Measurements from ENCODE around the gene SNRPD3. TPM values are rescaled to one million over a fixed set of nuclear protein-coding genes. Genes with fewer than 3 reads are reported as not detected.
A peak's percentile ranks its signal among the peaks of the same experiment; 100 is the strongest.

SNRPD3 gene
- total RNA-seq, 1 donor from 2014 or later, result 96.5 TPM

GRCh38 chr22:24559471-24559870 is 3.7 kb downstream of the SNRPD3 start:
- intact Hi-C loops (cut with micrococcal nuclease), result loop anchor here (5.0 kb wide), 1 partner anchor 547 kb away; the partner anchor contains the start of gene CABIN1
- TF ChIP-seq, protein P1, sequence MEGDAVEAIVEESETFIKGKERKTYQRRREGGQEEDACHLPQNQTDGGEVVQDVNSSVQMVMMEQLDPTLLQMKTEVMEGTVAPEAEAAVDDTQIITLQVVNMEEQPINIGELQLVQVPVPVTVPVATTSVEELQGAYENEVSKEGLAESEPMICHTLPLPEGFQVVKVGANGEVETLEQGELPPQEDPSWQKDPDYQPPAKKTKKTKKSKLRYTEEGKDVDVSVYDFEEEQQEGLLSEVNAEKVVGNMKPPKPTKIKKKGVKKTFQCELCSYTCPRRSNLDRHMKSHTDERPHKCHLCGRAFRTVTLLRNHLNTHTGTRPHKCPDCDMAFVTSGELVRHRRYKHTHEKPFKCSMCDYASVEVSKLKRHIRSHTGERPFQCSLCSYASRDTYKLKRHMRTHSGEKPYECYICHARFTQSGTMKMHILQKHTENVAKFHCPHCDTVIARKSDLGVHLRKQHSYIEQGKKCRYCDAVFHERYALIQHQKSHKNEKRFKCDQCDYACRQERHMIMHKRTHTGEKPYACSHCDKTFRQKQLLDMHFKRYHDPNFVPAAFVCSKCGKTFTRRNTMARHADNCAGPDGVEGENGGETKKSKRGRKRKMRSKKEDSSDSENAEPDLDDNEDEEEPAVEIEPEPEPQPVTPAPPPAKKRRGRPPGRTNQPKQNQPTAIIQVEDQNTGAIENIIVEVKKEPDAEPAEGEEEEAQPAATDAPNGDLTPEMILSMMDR (IDR thresholded peaks at IDR 0.05), result no peak
- Mint-ChIP-seq H3K4me3 (no peak overlapping the region), H3K27ac (peak overlapping the region; percentile 9), H3K9me3 (no peaks in the 10 kb centered on the region), H3K27me3 (no peaks in the 10 kb centered on the region), H3K4me1 (peaks cover 63% of the 10 kb centered on the region), H3K36me3 (ENCODE audit: low read depth) (peaks cover 68% of the 10 kb centered on the region)
- CTCF ChIA-PET, result no interaction called here
- no peak for DNase-seq
- POLR2A ChIA-PET, result interaction anchor here (0.6 kb wide), 1 partner anchor 38 kb away, joined by 8 read pairs; no protein-coding TSS in a partner anchor
- no peak for ATAC-seq (ENCODE audit: low read depth)

GRCh38 chr22:24563246-24563645 is 7.4 kb downstream of the SNRPD3 start:
- ChIA-PET CTCF (no interaction called here), POLR2A (interaction anchor here (0.7 kb wide), 1 partner anchor 558 kb away, joined by 4 read pairs; the partner anchor contains the start of gene GSTT4)
- H3K27ac Mint-ChIP-seq, result no peak overlapping the region
- intact Hi-C loops (cut with micrococcal nuclease), result no loop called here
- H3K9me3 Mint-ChIP-seq, result no peaks in the 10 kb centered on the region
- H3K36me3 Mint-ChIP-seq (ENCODE audit: low read depth), result peaks cover 75% of the 10 kb centered on the region
- ATAC-seq (ENCODE audit: low read depth) (no peak), DNase-seq (no peak)
- no peaks in the 10 kb centered on the region for H3K27me3 Mint-ChIP-seq
- TF ChIP-seq, protein P1 (IDR thresholded peaks at IDR 0.05), result no peak
- peaks cover 39% of the 10 kb centered on the region for H3K4me1 Mint-ChIP-seq
- H3K4me3 Mint-ChIP-seq, result no peak overlapping the region

DNA sequence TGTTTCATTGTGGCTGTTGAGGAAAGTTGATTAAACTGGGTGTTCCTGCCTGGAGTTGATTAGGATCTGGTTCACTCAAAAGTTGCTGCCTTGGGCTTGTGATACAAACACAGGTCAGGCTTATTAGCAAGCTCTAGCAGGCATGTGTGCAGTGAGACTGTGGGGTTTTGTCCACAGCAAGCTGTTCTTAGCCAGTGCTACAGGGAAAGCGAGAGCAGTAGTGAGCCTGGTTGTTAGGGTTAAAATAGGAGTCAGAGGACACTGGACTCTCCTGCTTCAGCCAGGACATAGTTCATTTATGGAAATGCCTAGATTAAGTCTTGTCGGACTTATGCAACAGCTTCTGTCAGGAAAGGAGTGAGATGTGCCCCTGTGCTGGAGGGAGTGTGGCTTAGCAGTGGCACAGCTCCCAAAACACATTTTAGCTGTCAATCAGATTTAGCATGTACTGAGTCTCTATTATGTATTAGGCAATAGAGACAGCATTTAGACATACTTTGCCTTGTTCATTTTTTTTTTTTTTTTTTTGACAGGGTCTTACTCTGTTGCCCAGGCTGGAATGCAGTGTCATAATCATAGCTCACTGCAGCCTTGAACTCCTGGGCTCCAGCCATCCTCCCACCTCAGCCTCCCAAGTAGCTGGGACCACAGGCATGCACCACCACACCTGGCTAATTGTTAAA is 8.7 kb downstream of the SNRPD3 start:
- Mint-ChIP-seq H3K4me1 (peaks cover 26% of the 10 kb centered on the region), H3K27me3 (no peaks in the 10 kb centered on the region), H3K4me3 (no peak overlapping the region), H3K9me3 (no peaks in the 10 kb centered on the region), H3K36me3 (ENCODE audit: low read depth) (peaks cover 70% of the 10 kb centered on the region), H3K27ac (no peak overlapping the region)
- TF ChIP-seq, protein P1 (IDR thresholded peaks at IDR 0.05), result no peak
- CTCF ChIA-PET, result no interaction called here
- no peak for DNase-seq
- no peak for ATAC-seq (ENCODE audit: low read depth)
- POLR2A ChIA-PET, result no interaction called here
- intact Hi-C loops (cut with micrococcal nuclease), result no loop called here

GRCh38 chr22:24565077-24565476 is 9.3 kb downstream of the SNRPD3 start:
- H3K27me3 Mint-ChIP-seq, result no peaks in the 10 kb centered on the region
- H3K27ac Mint-ChIP-seq, result no peak overlapping the region
- peaks cover 72% of the 10 kb centered on the region for H3K36me3 Mint-ChIP-seq (ENCODE audit: low read depth)
- no peak for ATAC-seq (ENCODE audit: low read depth)
- H3K9me3 Mint-ChIP-seq, result no peaks in the 10 kb centered on the region
- H3K4me1 Mint-ChIP-seq, result peaks cover 23% of the 10 kb centered on the region
- intact Hi-C loops (cut with micrococcal nuclease), result no loop called here
- TF ChIP-seq, protein P1 (IDR thresholded peaks at IDR 0.05), result no peak
- ChIA-PET CTCF (no interaction called here), POLR2A (no interaction called here)
- no peak for DNase-seq
- no peak overlapping the region for H3K4me3 Mint-ChIP-seq

DNA sequence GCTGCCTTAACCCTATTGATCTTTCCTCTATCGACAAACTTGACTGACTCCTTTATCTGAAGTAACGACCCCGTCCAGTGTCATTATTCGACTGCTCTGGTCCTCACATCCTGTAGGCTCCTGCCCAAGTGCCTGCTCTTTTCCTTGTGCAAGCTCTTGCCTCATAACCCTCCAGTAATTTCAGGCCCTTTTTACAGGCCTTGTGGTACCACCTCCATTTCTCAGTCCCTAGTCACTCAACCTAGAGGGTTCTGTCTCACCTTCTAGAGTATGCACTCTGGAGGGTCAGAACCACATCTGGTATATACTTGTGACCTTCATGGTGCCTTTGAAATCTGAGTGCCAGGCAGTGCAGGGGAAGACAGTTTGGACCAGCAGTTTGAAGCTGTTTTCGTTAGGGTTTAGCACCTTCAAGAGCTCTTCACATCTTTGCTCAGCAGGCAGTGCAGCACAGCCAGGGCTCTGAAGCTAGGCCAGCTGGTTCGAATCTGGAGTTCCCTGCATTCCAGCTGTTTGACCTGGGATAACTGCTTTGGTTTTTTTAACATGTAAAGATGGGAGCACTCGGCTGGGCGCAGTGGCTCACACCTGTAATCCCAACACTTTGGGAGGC is 11.2 kb downstream of the SNRPD3 start:
- POLR2A ChIA-PET, result no interaction called here
- CTCF ChIA-PET, result no interaction called here
- H3K4me3 Mint-ChIP-seq, result no peak overlapping the region
- no peaks in the 10 kb centered on the region for H3K27me3 Mint-ChIP-seq
- no peaks in the 10 kb centered on the region for H3K9me3 Mint-ChIP-seq
- DNase-seq (no peak), ATAC-seq (ENCODE audit: low read depth) (no peak)
- peaks cover 21% of the 10 kb centered on the region for H3K4me1 Mint-ChIP-seq
- peaks cover 78% of the 10 kb centered on the region for H3K36me3 Mint-ChIP-seq (ENCODE audit: low read depth)
- no peak overlapping the region for H3K27ac Mint-ChIP-seq
- TF ChIP-seq, protein P1 (IDR thresholded peaks at IDR 0.05), result no peak
- intact Hi-C loops (cut with micrococcal nuclease), result no loop called here

Measured in activated B cell treated with CpG ODN at 0.5 μM for 24 hours (primary cell).